OCI-LY7 (cell line): ENCODE measurements around the gene SERP2. TPM values are rescaled to one million over a fixed set of nuclear protein-coding genes. Genes with fewer than 3 reads are reported as not detected.

Experiments used
- BruUV-seq: library from RNA; stranded (reverse); fragments of 400-500 nt; replicated peaks from 2 replicates; lab custom pipeline; 2021; lab: Mats Ljungman, UMichigan
- CTCF ChIA-PET: fragments of 300-600 bp; sonication (Branson Sonifier 250); formaldehyde crosslinking; loops from one replicate; lab custom pipeline; 2022; ENCODE audit warnings: antibody characterized with exemption; ENCODE audit not compliant: unreplicated experiment; lab: Charles Lee
- POLR2A ChIA-PET: fragments of 300-600 bp; sonication (Branson Sonifier 250); formaldehyde crosslinking; loops from one replicate; lab custom pipeline; 2022; ENCODE audit warnings: antibody characterized with exemption; lab: Charles Lee
- DNase-seq: peaks from one replicate; pipeline ENCODE4 v3.0.0-alpha.2; 2015; ENCODE audit warnings: low spot score
- H2AFZ ChIP-seq: fragments of 200-600 bp; sonication (generic), shearing (Covaris generic); 2 replicates; pipeline ENCODE4 v1.6.1; 2014; ENCODE audit warnings: mild to moderate bottlenecking, antibody characterized with exemption, low read length, moderate library complexity
- H3K27ac ChIP-seq: fragments of 200-600 bp; sonication (generic); 2 replicates; pipeline ENCODE4 v1.5.1; 2014; ENCODE audit warnings: mixed run types, low read depth, mild to moderate bottlenecking, moderate library complexity, low read length, inconsistent platforms; ENCODE audit not compliant: poor library complexity, severe bottlenecking
- H3K36me3 ChIP-seq: fragments of 200-600 bp; sonication (generic); 2 replicates; pipeline ENCODE4 v1.6.1; 2014; ENCODE audit warnings: mild to moderate bottlenecking, antibody characterized with exemption, low read length, moderate library complexity, mixed read lengths; ENCODE audit not compliant: insufficient read depth
- H3K4me1 ChIP-seq: fragments of 200-600 bp; sonication (generic); 2 replicates; pipeline ENCODE4 v1.5.1; 2014; ENCODE audit warnings: mild to moderate bottlenecking, low read length; ENCODE audit not compliant: insufficient read depth, poor library complexity, severe bottlenecking
- H3K4me2 ChIP-seq: fragments of 200-600 bp; sonication (generic); 2 replicates; pipeline ENCODE4 v1.6.1; 2014; ENCODE audit warnings: mild to moderate bottlenecking, low read length
- H3K4me3 ChIP-seq: fragments of 200-600 bp; sonication (generic); 2 replicates; pipeline ENCODE4 v1.5.1; 2014; ENCODE audit warnings: mild to moderate bottlenecking, low read depth, low read length; ENCODE audit not compliant: poor library complexity, severe bottlenecking
- H3K79me2 ChIP-seq: fragments of 200-600 bp; sonication (generic); 2 replicates; pipeline ENCODE4 v1.6.1; 2016; ENCODE audit warnings: low read depth, mild to moderate bottlenecking, low read length, moderate library complexity, mixed read lengths; ENCODE audit not compliant: insufficient read depth
- H3K9me2 ChIP-seq: fragments of 200-600 bp; sonication (generic); 2 replicates; pipeline ENCODE4 v1.6.1; 2016; ENCODE audit warnings: mild to moderate bottlenecking, low read length, mixed read lengths; ENCODE audit not compliant: insufficient read depth
- H3K9me3 ChIP-seq: fragments of 200-600 bp; sonication (generic); 2 replicates; pipeline ENCODE4 v1.6.1; 2014; ENCODE audit warnings: mild to moderate bottlenecking, mixed run types, low read length, mixed read lengths
- H4K20me1 ChIP-seq: fragments of 200-600 bp; sonication (generic); 2 replicates; pipeline ENCODE4 v1.6.1; 2014; ENCODE audit warnings: mild to moderate bottlenecking, antibody characterized with exemption, low read length, moderate library complexity, mixed read lengths; ENCODE audit not compliant: insufficient read depth
- EZH2phosphoT487 ChIP-seq: fragments of 200-600 bp; sonication (generic); IDR thresholded peaks from 2 replicates; pipeline ENCODE4 v1.6.1; 2018; ENCODE audit warnings: low read depth, borderline replicate concordance, mild to moderate bottlenecking, mixed run types, antibody characterized with exemption, low read length, moderate library complexity, mixed read lengths
- intact Hi-C: fragments of 100-400 bp; cut with micrococcal nuclease; formaldehyde crosslinking; loops from one replicate; pipeline ENCODE4 v1.10.0; 2022; ENCODE audit not compliant: unreplicated experiment
- total RNA-seq, 2 experiments: library from RNA; depleted of rRNA in 1 of 2; stranded (reverse); fragments of >200 nt in 1 of 2; shearing (Covaris generic) in 1 of 2; gene quantifications; 2 replicates each; pipeline ENCODE4 v1.2.3, GENCODE V29; 2014 to 2022
- TF ChIP-seq, protein P1 (sequence below): fragments of 200-600 bp; sonication (generic); conservative IDR thresholded peaks from 2 replicates; pipeline ENCODE4 v1.5.1; 2014; ENCODE audit warnings: mild to moderate bottlenecking, antibody characterized with exemption, low read length, moderate library complexity, mixed read lengths

SERP2 gene
- total RNA-seq, 2 experiments from 2014 or later = not detected

DNA sequence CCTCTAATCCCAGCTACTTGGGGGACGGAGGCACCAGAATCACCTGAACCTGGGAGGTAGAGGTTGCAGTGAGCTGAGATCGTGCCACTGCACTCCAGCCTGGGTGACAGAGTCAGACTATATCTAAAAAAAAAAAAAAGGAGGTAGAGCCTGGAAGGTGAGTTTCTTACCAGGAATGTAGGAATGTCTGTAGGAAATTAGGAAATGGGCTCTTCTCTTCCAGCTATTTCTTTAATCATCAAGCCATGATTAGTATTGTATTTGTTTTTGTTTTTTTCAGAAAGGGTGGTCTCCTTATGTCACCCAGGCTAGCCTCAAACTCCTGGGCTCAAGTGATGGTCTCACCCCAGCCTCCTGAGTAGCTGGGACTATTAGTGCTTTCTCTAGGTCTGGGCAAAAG lies 26.3 kb upstream of the SERP2 start:
- ChIA-PET CTCF (no interaction called here), POLR2A (interaction anchor here (0.7 kb wide), 1 partner anchor 28 kb away, joined by 3 read pairs; no protein-coding TSS in a partner anchor)
- Histone ChIP-seq H3K4me3 (no peak overlapping the region), H4K20me1 (no peaks in the 10 kb centered on the region), H2AFZ (no peak overlapping the region), H3K9me2 (no peaks in the 10 kb centered on the region; the same call in 1 of the 2 replicates), H3K36me3 (no peaks in the 10 kb centered on the region), H3K79me2 (no peaks in the 10 kb centered on the region), H3K27ac (no peak overlapping the region), H3K9me3 (no peaks in the 10 kb centered on the region), H3K4me1 (no peaks in the 10 kb centered on the region), H3K4me2 (no peak overlapping the region)
- intact Hi-C loops = no loop called here
- BruUV-seq = no TSS peak
- DNase-seq = no peak
- TF ChIP-seq, protein P1, sequence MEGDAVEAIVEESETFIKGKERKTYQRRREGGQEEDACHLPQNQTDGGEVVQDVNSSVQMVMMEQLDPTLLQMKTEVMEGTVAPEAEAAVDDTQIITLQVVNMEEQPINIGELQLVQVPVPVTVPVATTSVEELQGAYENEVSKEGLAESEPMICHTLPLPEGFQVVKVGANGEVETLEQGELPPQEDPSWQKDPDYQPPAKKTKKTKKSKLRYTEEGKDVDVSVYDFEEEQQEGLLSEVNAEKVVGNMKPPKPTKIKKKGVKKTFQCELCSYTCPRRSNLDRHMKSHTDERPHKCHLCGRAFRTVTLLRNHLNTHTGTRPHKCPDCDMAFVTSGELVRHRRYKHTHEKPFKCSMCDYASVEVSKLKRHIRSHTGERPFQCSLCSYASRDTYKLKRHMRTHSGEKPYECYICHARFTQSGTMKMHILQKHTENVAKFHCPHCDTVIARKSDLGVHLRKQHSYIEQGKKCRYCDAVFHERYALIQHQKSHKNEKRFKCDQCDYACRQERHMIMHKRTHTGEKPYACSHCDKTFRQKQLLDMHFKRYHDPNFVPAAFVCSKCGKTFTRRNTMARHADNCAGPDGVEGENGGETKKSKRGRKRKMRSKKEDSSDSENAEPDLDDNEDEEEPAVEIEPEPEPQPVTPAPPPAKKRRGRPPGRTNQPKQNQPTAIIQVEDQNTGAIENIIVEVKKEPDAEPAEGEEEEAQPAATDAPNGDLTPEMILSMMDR = no peak
- TF ChIP-seq EZH2phosphoT487 = no peak

DNA sequence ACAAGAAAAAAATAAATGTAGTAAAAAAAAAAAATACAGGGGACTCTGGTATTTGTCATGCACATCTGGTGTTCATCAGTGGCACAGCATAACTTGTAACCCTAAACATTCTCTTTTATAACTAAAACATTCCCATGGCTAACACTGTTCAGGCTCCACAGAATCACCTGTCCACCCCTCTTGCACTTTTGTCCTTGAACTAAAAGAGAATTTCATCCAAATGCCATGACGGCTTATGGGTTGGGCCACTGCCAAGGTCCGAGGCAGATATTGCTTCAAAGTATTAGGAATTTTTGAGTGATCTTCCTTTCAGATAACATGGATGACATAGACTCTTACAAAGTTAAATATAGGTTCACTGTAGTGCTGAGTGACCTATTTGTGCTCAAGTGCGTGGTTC lies 25.7 kb upstream of the SERP2 start:
- no peaks in the 10 kb centered on the region for H4K20me1 ChIP-seq
- no peak overlapping the region for H3K27ac ChIP-seq
- H3K36me3 ChIP-seq = no peaks in the 10 kb centered on the region
- H3K4me2 ChIP-seq = no peak overlapping the region
- no peak overlapping the region for H3K4me3 ChIP-seq
- no peaks in the 10 kb centered on the region for H3K4me1 ChIP-seq
- no peak overlapping the region for H2AFZ ChIP-seq
- no TSS peak for BruUV-seq
- TF ChIP-seq EZH2phosphoT487 = no peak
- TF ChIP-seq, protein P1 = no peak
- H3K79me2 ChIP-seq = no peaks in the 10 kb centered on the region
- CTCF ChIA-PET = no interaction called here
- DNase-seq = no peak
- no peaks in the 10 kb centered on the region for H3K9me3 ChIP-seq
- no peaks in the 10 kb centered on the region; the same call in 1 of the 2 replicates for H3K9me2 ChIP-seq
- intact Hi-C loops = no loop called here
- POLR2A ChIA-PET = no interaction called here

DNA sequence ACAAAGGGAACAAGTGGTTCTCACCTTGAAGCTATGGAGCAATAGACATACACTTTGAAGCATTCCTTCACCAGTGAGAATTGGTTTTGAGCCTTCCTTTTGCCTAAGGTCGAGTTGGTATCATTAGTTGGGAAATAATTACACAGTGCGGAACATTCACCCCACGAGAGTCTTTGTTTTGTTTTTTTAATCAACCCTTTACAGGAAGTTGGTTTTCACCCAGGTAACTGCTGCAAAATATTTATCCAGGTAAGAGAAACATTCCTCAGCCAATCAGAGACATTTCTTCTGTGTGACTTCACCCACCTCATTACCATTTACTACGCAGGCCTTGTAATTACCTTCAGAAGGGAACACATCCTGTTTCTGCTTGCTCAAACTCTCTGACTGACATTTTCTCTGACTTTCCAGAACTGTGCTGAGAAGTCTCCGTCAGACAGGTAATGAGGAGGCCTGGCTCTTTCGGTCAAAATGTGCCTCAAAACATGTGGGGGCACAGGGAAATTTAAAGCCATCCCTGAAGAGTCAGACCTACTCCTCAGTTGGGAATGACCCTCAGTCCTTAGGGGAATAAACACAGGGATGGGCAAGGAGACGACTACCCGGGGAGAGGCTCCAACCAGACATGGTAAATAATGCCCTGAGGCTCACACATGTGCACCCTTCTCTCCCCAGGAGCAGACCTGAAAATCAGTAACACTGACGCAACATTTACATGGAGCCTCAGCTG lies 22.7 kb upstream of the SERP2 start:
- POLR2A ChIA-PET = interaction anchor here (2.3 kb wide), 1 partner anchor 14 kb away, joined by 7 read pairs; no protein-coding TSS in a partner anchor
- DNase-seq = no peak

More for the DNA sequence above, 22.7 kb upstream of the SERP2 start:
- no TSS peak for BruUV-seq
- CTCF ChIA-PET = no interaction called here
- Histone ChIP-seq H4K20me1 (no peaks in the 10 kb centered on the region), H3K79me2 (no peaks in the 10 kb centered on the region), H3K9me3 (no peaks in the 10 kb centered on the region), H3K9me2 (no peaks in the 10 kb centered on the region), H3K4me3 (no peak overlapping the region), H3K27ac (no peak overlapping the region), H2AFZ (no peak overlapping the region), H3K4me2 (no peak overlapping the region), H3K4me1 (no peaks in the 10 kb centered on the region), H3K36me3 (no peaks in the 10 kb centered on the region)
- intact Hi-C loops = no loop called here
- TF ChIP-seq, protein P1 = no peak
